ENCODE measurements around the gene TMEM164. TPM values are rescaled to one million over a fixed set of nuclear protein-coding genes. Genes with fewer than 3 reads are reported as not detected.

Gene TMEM164
- polyA plus RNA-seq, 1 donor (not counting 4 experiments of a cell fraction or from before 2014, with no cell fraction given): 15.3 TPM

- Histone ChIP-seq H3K9ac (ENCODE audit: control insufficient read depth, extremely low read depth, insufficient read depth, low read length) (no peak overlapping the region), H3K4me3 (ENCODE audit: control insufficient read depth in 2 of 3, extremely low read depth in 1 of 3, insufficient read depth in 2 of 3, low read depth in 1 of 3, low read length in 3 of 3) (no peak overlapping the region), H3K9me3 (ENCODE audit: control insufficient read depth, low read depth, low read length) (no peaks in the 10 kb centered on the region), H3K79me2 (ENCODE audit: control insufficient read depth, insufficient read depth, low read length) (no peaks in the 10 kb centered on the region), H3K9me1 (ENCODE audit: control insufficient read depth, extremely low read depth, insufficient read depth, low read length) (no peaks in the 10 kb centered on the region), H2AFZ (ENCODE audit: control insufficient read depth, low read length) (no peak overlapping the region), H3K4me2 (ENCODE audit: control insufficient read depth, extremely low read depth, insufficient read depth, low read depth, low read length) (no peak overlapping the region), H4K20me1 (ENCODE audit: control insufficient read depth, extremely low read depth, insufficient read depth, low read length) (no peaks in the 10 kb centered on the region), H3K36me3 (ENCODE audit: control insufficient read depth in 2 of 2, extremely low read depth in 1 of 2, insufficient read depth in 2 of 2, low read length in 2 of 2) (no peaks in the 10 kb centered on the region), H3K27me3 (ENCODE audit: control insufficient read depth, extremely low read depth, insufficient read depth, low read length) (no peaks in the 10 kb centered on the region), H3K4me1 (ENCODE audit: control insufficient read depth, extremely low read depth, insufficient read depth, low read length) (no peaks in the 10 kb centered on the region), H3K27ac (ENCODE audit: control insufficient read depth, insufficient read depth, low read length) (no peak overlapping the region)
- FAIRE-seq (no peak), DNase-seq (ENCODE audit: low read depth, low spot score) (no peak)
- dilution Hi-C loops (cut with MboI; ENCODE audit: extremely low pct_ligation_motif_present, low sequenced_read_pairs): no loop called here
- TF ChIP-seq, protein P1, sequence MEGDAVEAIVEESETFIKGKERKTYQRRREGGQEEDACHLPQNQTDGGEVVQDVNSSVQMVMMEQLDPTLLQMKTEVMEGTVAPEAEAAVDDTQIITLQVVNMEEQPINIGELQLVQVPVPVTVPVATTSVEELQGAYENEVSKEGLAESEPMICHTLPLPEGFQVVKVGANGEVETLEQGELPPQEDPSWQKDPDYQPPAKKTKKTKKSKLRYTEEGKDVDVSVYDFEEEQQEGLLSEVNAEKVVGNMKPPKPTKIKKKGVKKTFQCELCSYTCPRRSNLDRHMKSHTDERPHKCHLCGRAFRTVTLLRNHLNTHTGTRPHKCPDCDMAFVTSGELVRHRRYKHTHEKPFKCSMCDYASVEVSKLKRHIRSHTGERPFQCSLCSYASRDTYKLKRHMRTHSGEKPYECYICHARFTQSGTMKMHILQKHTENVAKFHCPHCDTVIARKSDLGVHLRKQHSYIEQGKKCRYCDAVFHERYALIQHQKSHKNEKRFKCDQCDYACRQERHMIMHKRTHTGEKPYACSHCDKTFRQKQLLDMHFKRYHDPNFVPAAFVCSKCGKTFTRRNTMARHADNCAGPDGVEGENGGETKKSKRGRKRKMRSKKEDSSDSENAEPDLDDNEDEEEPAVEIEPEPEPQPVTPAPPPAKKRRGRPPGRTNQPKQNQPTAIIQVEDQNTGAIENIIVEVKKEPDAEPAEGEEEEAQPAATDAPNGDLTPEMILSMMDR (optimal IDR thresholded peaks at IDR 0.05 in 1 of 3, IDR thresholded peaks at IDR 0.05 in 1 of 3, conservative IDR thresholded peaks at IDR 0.05 in 1 of 3; ENCODE audit: extremely low read depth in 1 of 3, insufficient read depth in 2 of 3, low read length in 3 of 3): no peak
- no peak for TF ChIP-seq EZH2 (IDR thresholded peaks at IDR 0.05; ENCODE audit: low read length)
Measured at GRCh38 chrX:110059410-110059809, 56.5 kb downstream of the TMEM164 start.

GRCh38 chrX:110060317-110060716 lies 57.4 kb downstream of the TMEM164 start:
- no peak overlapping the region for H3K9ac ChIP-seq (ENCODE audit: control insufficient read depth, extremely low read depth, insufficient read depth, low read length)

More at GRCh38 chrX:110060317-110060716, 57.4 kb downstream of the TMEM164 start:
- dilution Hi-C loops (cut with MboI; ENCODE audit: extremely low pct_ligation_motif_present, low sequenced_read_pairs): no loop called here
- Histone ChIP-seq H3K4me1 (ENCODE audit: control insufficient read depth, extremely low read depth, insufficient read depth, low read length) (no peaks in the 10 kb centered on the region), H3K9me3 (ENCODE audit: control insufficient read depth, low read depth, low read length) (no peaks in the 10 kb centered on the region), H3K9me1 (ENCODE audit: control insufficient read depth, extremely low read depth, insufficient read depth, low read length) (no peaks in the 10 kb centered on the region), H2AFZ (ENCODE audit: control insufficient read depth, low read length) (no peak overlapping the region), H3K79me2 (ENCODE audit: control insufficient read depth, insufficient read depth, low read length) (no peaks in the 10 kb centered on the region), H3K36me3 (ENCODE audit: control insufficient read depth in 2 of 2, extremely low read depth in 1 of 2, insufficient read depth in 2 of 2, low read length in 2 of 2) (no peaks in the 10 kb centered on the region), H4K20me1 (ENCODE audit: control insufficient read depth, extremely low read depth, insufficient read depth, low read length) (no peaks in the 10 kb centered on the region), H3K27me3 (ENCODE audit: control insufficient read depth, extremely low read depth, insufficient read depth, low read length) (no peaks in the 10 kb centered on the region), H3K4me3 (ENCODE audit: control insufficient read depth in 2 of 3, extremely low read depth in 1 of 3, insufficient read depth in 2 of 3, low read depth in 1 of 3, low read length in 3 of 3) (no peak overlapping the region), H3K27ac (ENCODE audit: control insufficient read depth, insufficient read depth, low read length) (no peak overlapping the region), H3K4me2 (ENCODE audit: control insufficient read depth, extremely low read depth, insufficient read depth, low read depth, low read length) (no peak overlapping the region)
- DNase-seq (ENCODE audit: low read depth, low spot score): no peak
- no peak for FAIRE-seq
- TF ChIP-seq, protein P1 (optimal IDR thresholded peaks at IDR 0.05 in 1 of 3, IDR thresholded peaks at IDR 0.05 in 1 of 3, conservative IDR thresholded peaks at IDR 0.05 in 1 of 3; ENCODE audit: extremely low read depth in 1 of 3, insufficient read depth in 2 of 3, low read length in 3 of 3): no peak
- no peak for TF ChIP-seq EZH2 (IDR thresholded peaks at IDR 0.05; ENCODE audit: low read length)
